HCT116 (cell line): Measurements from ENCODE around the gene SETD3. TPM values are rescaled to one million over a fixed set of nuclear protein-coding genes. Genes with fewer than 3 reads are reported as not detected.

Source experiments
- ATAC-seq: fragments of 200-7000 bp; cut with Tn5 transposase; 2 replicates; pipeline ENCODE4 v1.9.1; 2020; ENCODE audit warnings: mild to moderate bottlenecking, moderate library complexity
- BruUV-seq: library from RNA; stranded (reverse); fragments of 400-500 nt; replicated peaks from 2 replicates; lab custom pipeline; 2021; lab: Mats Ljungman, UMichigan
- CTCF ChIA-PET: fragments of 300-600 bp; sonication (Branson Sonifier 250); formaldehyde crosslinking; loops from one replicate; lab custom pipeline; 2021; ENCODE audit warnings: antibody characterized with exemption; lab: Charles Lee
- POLR2A ChIA-PET: fragments of 300-600, 350-600 bp; sonication (Branson Sonifier 250); formaldehyde crosslinking; loops from one replicate; lab custom pipeline; 2021; ENCODE audit warnings: antibody characterized with exemption; lab: Charles Lee
- RAD21 ChIA-PET, 2 experiments: fragments of 300-600 bp; sonication (Branson Sonifier 250); formaldehyde crosslinking; loops; one replicate each; lab custom pipeline; 2023; ENCODE audit warnings: low total read pairs in 2 of 2; ENCODE audit not compliant: uncharacterized antibody in 2 of 2, unreplicated experiment in 2 of 2, low non-redundant PET in 1 of 2; lab: Charles Lee
- DNase-seq: peaks from one replicate; pipeline ENCODE4 v3.0.0-alpha.2; 2010; ENCODE audit warnings: low read depth, low spot score
- H2AFZ ChIP-seq: fragments of 200-600 bp; shearing (Covaris generic), sonication (generic); 2 replicates; pipeline ENCODE4 v1.6.1; 2017; ENCODE audit warnings: low read depth, mixed run types, mixed read lengths, antibody characterized with exemption, low read length; ENCODE audit not compliant: poor library complexity, severe bottlenecking
- H3K27ac ChIP-seq: 2 replicates; pipeline ENCODE4 v1.5.1; 2012; ENCODE audit warnings: low read depth, low read length
- H3K27me3 ChIP-seq: fragments of 200-600 bp; sonication (generic); 2 replicates; pipeline ENCODE4 v1.6.1; 2016; ENCODE audit warnings: mixed run types, low read length, mixed read lengths; ENCODE audit not compliant: insufficient read depth
- H3K36me3 ChIP-seq, 2 experiments: fragments of 200-500 bp in 1 of 2; fragments of 200-600 bp in 1 of 2; sonication (Bioruptor generic) in 1 of 2; sonication (generic) in 1 of 2; 2 replicates each; pipeline versions ENCODE4 v1.5.1 to v1.6.1; 2014 to 2016; ENCODE audit warnings: low read length in 2 of 2, inconsistent platforms in 1 of 2, mixed read lengths in 1 of 2, mixed run types in 1 of 2; ENCODE audit not compliant: insufficient read depth in 2 of 2, control insufficient read depth in 1 of 2
- H3K4me1 ChIP-seq, 2 experiments: fragments of 200-600 bp in 1 of 2; sonication (generic) in 1 of 2; 2 replicates each; pipeline versions ENCODE4 v1.5.1 to v1.6.1; 2012 to 2017; ENCODE audit warnings: low read length in 2 of 2, inconsistent platforms in 1 of 2, mild to moderate bottlenecking in 1 of 2, mixed read lengths in 1 of 2, mixed run types in 1 of 2, moderate library complexity in 1 of 2; ENCODE audit not compliant: insufficient read depth in 2 of 2, control insufficient read depth in 1 of 2
- H3K4me2 ChIP-seq: fragments of 200-600 bp; sonication (generic); 2 replicates; pipeline ENCODE4 v1.6.1; 2017; ENCODE audit warnings: mixed run types, low read length, mixed read lengths
- H3K4me3 ChIP-seq, 2 experiments: fragments of 200-600 bp in 1 of 2; sonication (generic) in 1 of 2; replicated peaks in 1 of 2; 2 replicates each; pipeline ENCODE4 v1.5.1; 2011 to 2016; ENCODE audit warnings: low read length in 2 of 2, control low read depth in 1 of 2, low read depth in 1 of 2, mild to moderate bottlenecking in 1 of 2, mixed read lengths in 1 of 2, mixed run types in 1 of 2
- H3K79me2 ChIP-seq: fragments of 200-600 bp; sonication (generic); 2 replicates; pipeline ENCODE4 v1.6.1; 2017; ENCODE audit warnings: mild to moderate bottlenecking, mixed run types, low read length, moderate library complexity, mixed read lengths; ENCODE audit not compliant: insufficient read depth
- H3K9ac ChIP-seq: fragments of 200-600 bp; sonication (generic); 2 replicates; pipeline ENCODE4 v1.6.1; 2016; ENCODE audit warnings: low read length, mixed read lengths
- H3K9me2 ChIP-seq: fragments of 200-600 bp; sonication (generic), shearing (Covaris generic); 2 replicates; pipeline ENCODE4 v1.6.1; 2017; ENCODE audit warnings: mixed run types, mild to moderate bottlenecking, moderate library complexity; ENCODE audit not compliant: insufficient read depth
- H3K9me3 ChIP-seq, 2 experiments: fragments of 200-500 bp in 1 of 2; fragments of 200-600 bp in 1 of 2; sonication (Bioruptor generic) in 1 of 2; sonication (generic) in 1 of 2; 2 replicates each; pipeline ENCODE4 v1.6.1; 2014 to 2017; ENCODE audit warnings: low read length in 2 of 2, mixed read lengths in 2 of 2, inconsistent platforms in 1 of 2, low read depth in 1 of 2, mild to moderate bottlenecking in 1 of 2, mixed run types in 1 of 2, moderate library complexity in 1 of 2; ENCODE audit not compliant: control insufficient read depth in 1 of 2, insufficient read depth in 1 of 2
- H4K20me1 ChIP-seq: fragments of 200-600 bp; sonication (generic), shearing (Covaris generic); 2 replicates; pipeline ENCODE4 v1.6.1; 2017; ENCODE audit warnings: mixed run types, mild to moderate bottlenecking, moderate library complexity; ENCODE audit not compliant: insufficient read depth
- CBX3 ChIP-seq: IDR thresholded peaks from 2 replicates; pipeline ENCODE4 v1.6.1; 2012; ENCODE audit warnings: low read depth
- CTCF ChIP-seq, 3 experiments: fragments of 200-600 bp in 1 of 3; sonication (generic) in 1 of 3; IDR thresholded peaks in 2 of 3; conservative IDR thresholded peaks in 1 of 3; 2 replicates each; pipeline ENCODE4 v1.5.1; 2012 to 2017; ENCODE audit warnings: low read depth in 2 of 3, low read length in 2 of 3, antibody characterized with exemption in 1 of 3, borderline replicate concordance in 1 of 3, control low read depth in 1 of 3, mild to moderate bottlenecking in 1 of 3, mixed read lengths in 1 of 3, mixed run types in 1 of 3, moderate library complexity in 1 of 3; ENCODE audit not compliant: insufficient read depth in 1 of 3
- EGR1 ChIP-seq: IDR thresholded peaks from 2 replicates; pipeline ENCODE4 v1.6.1; 2012; ENCODE audit warnings: low read depth
- ELF1 ChIP-seq: IDR thresholded peaks from 2 replicates; pipeline ENCODE4 v1.6.1; 2012; ENCODE audit warnings: low read depth, borderline replicate concordance
- EZH2 ChIP-seq: fragments of 200-600 bp; sonication (generic); IDR thresholded peaks from 2 replicates; pipeline ENCODE4 v1.6.1; 2017; ENCODE audit warnings: antibody characterized with exemption, mixed run types
- POLR2A ChIP-seq: IDR thresholded peaks from 2 replicates; pipeline ENCODE4 v1.7.0; 2011; ENCODE audit warnings: borderline replicate concordance; ENCODE audit not compliant: insufficient read depth, insufficient read length; ENCODE audit errors: extremely low read depth
- SRF ChIP-seq: IDR thresholded peaks from 2 replicates; pipeline ENCODE4 v1.6.1; 2012; ENCODE audit warnings: low read depth
- TCF7L2 ChIP-seq: IDR thresholded peaks from 2 replicates; pipeline ENCODE4 v1.7.0; 2011; ENCODE audit warnings: borderline replicate concordance, inconsistent platforms; ENCODE audit not compliant: insufficient read depth, insufficient read length; ENCODE audit errors: extremely low read depth
- YY1 ChIP-seq: IDR thresholded peaks from 2 replicates; pipeline ENCODE4 v1.6.1; 2011; ENCODE audit warnings: low read length, low read depth, moderate library complexity, mild to moderate bottlenecking; ENCODE audit not compliant: insufficient replicate concordance; ENCODE audit errors: extremely low read depth
- ZFX ChIP-seq: fragments of 450-650 bp; IDR thresholded peaks from 2 replicates; pipeline ENCODE4 v1.6.1; 2017
- intact Hi-C: fragments of 100-400 bp; cut with micrococcal nuclease; formaldehyde crosslinking; loops from 2 replicates; pipeline ENCODE4 v1.10.0; 2022
- total RNA-seq: library from RNA; stranded (reverse); gene quantifications from one replicate; pipeline ENCODE4 v1.2.1, GENCODE V29; 2021; ENCODE audit not compliant: unreplicated experiment
- TF ChIP-seq, protein P1 (sequence below): IDR thresholded peaks from 2 replicates; pipeline ENCODE4 v1.6.1; 2012

SETD3 gene
- total RNA-seq, 1 experiment from 2014 or later = 46.6 TPM

DNA sequence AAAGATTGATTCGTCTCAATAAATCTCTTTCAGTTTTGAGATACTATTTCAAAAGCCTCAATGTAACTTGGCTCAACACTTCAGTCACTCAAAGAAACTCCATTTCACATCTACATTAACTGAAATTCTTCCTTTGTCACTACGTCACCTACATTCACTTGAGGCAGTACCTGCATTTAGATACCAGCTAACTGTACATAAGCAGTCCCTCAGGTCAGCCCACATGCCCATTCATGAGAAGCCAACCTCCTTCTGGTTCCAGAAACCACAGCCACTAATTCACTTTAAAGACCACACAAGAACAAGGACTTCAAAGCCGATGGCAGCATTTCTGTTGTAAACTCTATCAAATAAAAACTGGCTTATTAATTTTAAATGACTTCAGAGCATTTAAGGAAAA is 43.0 kb downstream of the SETD3 start (continued):
- no peak for TF ChIP-seq ELF1

DNA sequence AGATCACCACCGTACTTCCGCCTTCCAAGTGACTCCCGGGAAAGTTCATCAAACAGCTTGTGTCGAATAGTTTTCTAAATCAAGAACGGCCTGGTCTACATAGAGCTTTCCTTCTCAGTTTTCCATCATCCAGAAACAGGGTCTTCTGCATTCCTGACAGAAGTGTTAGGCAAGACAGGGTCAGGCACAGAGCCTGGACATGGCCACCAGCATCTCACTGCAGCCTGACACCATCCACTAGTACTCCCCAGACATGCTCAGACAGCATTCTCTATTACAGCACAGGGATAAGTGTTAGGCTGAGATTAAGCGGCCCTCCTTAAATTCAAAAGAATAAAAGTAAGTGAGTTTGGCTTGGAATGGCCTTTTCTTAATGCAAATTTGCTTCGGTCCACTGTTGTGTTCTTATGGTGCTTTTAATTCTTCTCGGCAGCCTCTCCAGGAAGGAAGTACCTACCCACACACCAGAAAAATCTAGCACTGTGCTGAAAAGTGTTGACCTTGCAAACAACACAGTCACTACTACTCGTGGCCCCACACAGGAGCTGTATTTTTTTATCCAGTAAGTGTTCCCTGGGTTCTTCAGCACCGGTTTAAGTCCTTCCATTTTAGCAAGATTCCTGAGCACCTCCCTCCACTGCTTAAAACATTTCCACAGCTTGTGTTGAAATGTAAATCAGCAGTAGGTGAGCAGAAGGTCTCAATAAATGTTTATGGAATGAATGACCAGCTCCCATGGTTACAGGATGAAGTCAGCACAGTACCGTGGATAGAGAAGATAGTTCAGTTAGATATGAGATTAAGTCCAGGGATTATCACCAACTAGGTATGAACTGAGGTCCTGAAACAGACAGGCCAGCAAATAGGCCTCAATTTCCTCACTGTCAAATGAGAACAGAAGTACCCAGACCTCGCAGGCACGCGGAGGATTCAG is 44.1 kb downstream of the SETD3 start:
- BruUV-seq = no TSS peak
- RAD21 ChIA-PET = no interaction called here
- Histone ChIP-seq H3K27me3 (no peaks in the 10 kb centered on the region), H3K4me1 (no peaks in the 10 kb centered on the region), H4K20me1 (no peaks in the 10 kb centered on the region), H3K4me3 (no peak overlapping the region), H3K79me2 (no peaks in the 10 kb centered on the region), H3K9me3 (no peaks in the 10 kb centered on the region), H3K27ac (no peak overlapping the region), H3K9ac (no peak overlapping the region), H3K9me2 (no peaks in the 10 kb centered on the region), H3K36me3 (peaks cover 4% of the 10 kb centered on the region in 2 experiments; a peak in 3 of 4 replicates), H3K4me2 (no peak overlapping the region), H2AFZ (no peak overlapping the region)
- intact Hi-C loops = no loop called here
- POLR2A ChIA-PET = no interaction called here
- CTCF ChIA-PET = interaction anchor here (1.2 kb wide), 1 partner anchor 21 kb away, joined by 5 read pairs; no protein-coding TSS in a partner anchor
- ATAC-seq = no peak
- TF ChIP-seq YY1 (no peak), TCF7L2 (no peak), EGR1 (no peak), ZFX (no peak), EZH2 (no peak), CTCF (IDR thresholded peaks at IDR 0.05 in 2 of 3, conservative IDR thresholded peaks at IDR 0.05 in 1 of 3; ENCODE audit: borderline replicate concordance in 1 of 3, insufficient read depth in 1 of 3, low read depth in 2 of 3, low read length in 2 of 3) (no peak), POLR2A (no peak), CBX3 (no peak), ELF1 (no peak), SRF (no peak)
- TF ChIP-seq, protein P1, sequence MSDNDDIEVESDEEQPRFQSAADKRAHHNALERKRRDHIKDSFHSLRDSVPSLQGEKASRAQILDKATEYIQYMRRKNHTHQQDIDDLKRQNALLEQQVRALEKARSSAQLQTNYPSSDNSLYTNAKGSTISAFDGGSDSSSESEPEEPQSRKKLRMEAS = no peak
- DNase-seq = no peak
